Neuron (in vitro differentiated cells): ENCODE data around the gene XRCC2.

Experiments
- H2AFZ ChIP-seq: one replicate; pipeline ENCODE4 v1.6.1; 2013; ENCODE audit warnings: low read depth, mild to moderate bottlenecking, inconsistent platforms, low read length, moderate library complexity
- H3K27me3 ChIP-seq: one replicate; pipeline ENCODE4 v1.6.1; 2013; ENCODE audit warnings: low read length; ENCODE audit not compliant: insufficient read depth
- H3K36me3 ChIP-seq: one replicate; pipeline ENCODE4 v1.6.1; 2013; ENCODE audit warnings: low read length; ENCODE audit not compliant: insufficient read depth
- H3K4me1 ChIP-seq: one replicate; pipeline ENCODE4 v1.6.1; 2013; ENCODE audit warnings: low read length; ENCODE audit not compliant: insufficient read depth
- H3K4me3 ChIP-seq: 2 replicates; pipeline ENCODE4 v1.5.1; 2013; ENCODE audit warnings: mild to moderate bottlenecking, low read length, moderate library complexity
- H3K9me3 ChIP-seq: one replicate; pipeline ENCODE4 v1.6.1; 2013; ENCODE audit warnings: low read length

Gene XRCC2

GRCh38 chr7:152621426-152621825 lies 54.5 kb downstream of the XRCC2 start:
- Histone ChIP-seq H3K4me1 (no peaks in the 10 kb centered on the region), H3K4me3 (no peak overlapping the region), H3K27me3 (no peaks in the 10 kb centered on the region)

DNA sequence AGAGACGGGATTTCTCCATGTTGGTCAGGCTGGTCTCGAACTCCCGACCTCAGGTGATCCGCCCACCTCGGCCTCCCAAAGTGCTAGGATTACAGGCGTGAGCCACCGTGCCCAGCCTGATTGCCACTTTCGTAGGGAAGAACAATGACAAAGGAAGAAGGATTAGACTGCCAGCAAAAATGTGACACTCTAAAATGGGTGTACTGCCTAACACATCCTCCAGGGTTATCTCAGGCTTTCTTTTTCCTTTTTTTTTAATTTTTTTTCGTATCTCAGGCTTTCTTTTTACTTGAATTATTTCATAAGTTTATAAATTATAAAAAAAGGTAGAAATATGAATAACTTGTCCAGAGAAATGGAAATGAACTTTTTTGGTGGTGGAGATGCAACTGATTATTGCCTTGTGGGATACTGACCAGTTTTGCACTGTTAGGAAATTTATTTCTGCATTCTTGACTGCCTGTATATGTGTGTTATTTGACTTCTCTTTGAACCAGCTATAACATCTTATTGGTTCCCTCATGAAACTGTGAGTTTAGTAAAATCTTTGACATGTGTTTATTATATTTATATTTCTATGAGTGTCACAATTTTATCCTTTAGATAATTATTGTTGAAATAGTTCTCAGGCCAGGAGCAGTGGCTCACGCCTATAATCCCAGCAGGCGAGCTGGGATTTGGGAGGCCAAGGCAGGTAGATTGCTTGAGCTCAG lies 56.8 kb downstream of the XRCC2 start:
- H3K36me3 ChIP-seq: no peaks in the 10 kb centered on the region
- no peaks in the 10 kb centered on the region for H3K27me3 ChIP-seq
- H3K4me3 ChIP-seq: no peak overlapping the region
- no peaks in the 10 kb centered on the region for H3K9me3 ChIP-seq
- H2AFZ ChIP-seq: no peak overlapping the region
- peaks cover 5% of the 10 kb centered on the region for H3K4me1 ChIP-seq

More at GRCh38 chr7:152621426-152621825, 54.5 kb downstream of the XRCC2 start:
- Histone ChIP-seq H3K36me3 (no peaks in the 10 kb centered on the region), H2AFZ (no peak overlapping the region), H3K9me3 (no peaks in the 10 kb centered on the region)

DNA sequence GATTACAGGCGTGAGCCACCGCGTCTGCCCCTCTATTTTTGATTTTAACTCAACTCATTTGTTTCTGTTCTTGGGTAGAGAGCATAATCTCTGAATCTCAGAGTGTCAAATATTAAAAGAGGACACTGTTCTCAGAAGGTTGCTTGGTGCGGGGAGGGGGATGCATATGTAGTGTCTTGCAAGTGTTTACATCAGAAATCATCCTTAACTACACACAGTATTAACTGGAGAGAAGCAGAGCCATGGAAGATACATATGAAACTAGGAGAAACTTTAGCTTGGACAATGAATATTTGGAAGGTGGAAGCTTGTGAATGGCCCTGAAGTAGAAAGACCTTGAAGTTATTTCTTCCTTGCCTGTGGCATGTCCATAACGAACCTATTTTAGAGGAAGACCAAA lies 57.5 kb downstream of the XRCC2 start:
- Histone ChIP-seq H3K36me3 (no peaks in the 10 kb centered on the region), H3K27me3 (no peaks in the 10 kb centered on the region), H3K4me3 (no peak overlapping the region), H3K4me1 (peaks cover 5% of the 10 kb centered on the region), H2AFZ (no peak overlapping the region), H3K9me3 (no peaks in the 10 kb centered on the region)

GRCh38 chr7:152617056-152617455 lies 58.9 kb downstream of the XRCC2 start:
- H3K36me3 ChIP-seq: no peaks in the 10 kb centered on the region
- no peak overlapping the region for H2AFZ ChIP-seq
- no peak overlapping the region for H3K4me3 ChIP-seq
- no peaks in the 10 kb centered on the region for H3K9me3 ChIP-seq
- H3K27me3 ChIP-seq: no peaks in the 10 kb centered on the region
- peaks cover 5% of the 10 kb centered on the region for H3K4me1 ChIP-seq

DNA sequence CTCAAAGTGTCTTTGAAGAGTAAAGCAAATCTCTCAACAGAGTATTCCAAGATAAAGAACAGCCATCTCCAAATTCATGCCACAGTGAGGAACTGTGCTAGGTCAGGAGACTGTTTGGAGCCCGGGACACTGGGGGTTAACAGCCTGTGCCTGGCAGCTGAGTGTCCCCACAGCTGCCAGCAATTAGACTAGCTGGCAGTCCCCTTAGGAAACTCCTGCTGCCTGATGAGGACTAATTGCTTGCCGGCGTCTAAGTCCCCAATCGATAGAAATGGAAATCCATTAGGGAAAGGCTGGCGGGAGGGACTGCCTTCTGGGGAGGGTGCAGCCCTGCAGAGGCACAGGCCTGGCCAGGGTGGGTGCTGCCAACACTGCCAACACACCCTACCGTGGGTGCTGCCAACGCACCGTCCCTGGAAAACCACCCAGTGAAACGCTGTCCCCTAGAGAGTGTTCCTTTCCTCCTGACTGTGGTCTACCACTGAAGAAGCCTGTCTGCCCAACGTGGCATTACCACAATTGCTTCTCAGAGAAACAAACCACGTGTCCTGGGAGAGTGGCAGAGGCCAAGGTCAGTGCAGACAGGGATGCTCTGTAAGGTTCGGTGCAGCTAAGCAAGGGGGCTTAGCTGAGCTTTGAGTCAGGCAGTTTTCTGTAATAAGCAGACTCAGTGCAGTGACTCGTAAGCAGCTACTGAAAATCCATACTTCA lies 60.8 kb downstream of the XRCC2 start:
- no peak overlapping the region for H2AFZ ChIP-seq
- no peaks in the 10 kb centered on the region for H3K9me3 ChIP-seq
- H3K27me3 ChIP-seq: no peaks in the 10 kb centered on the region
- no peak overlapping the region for H3K4me3 ChIP-seq
- peaks cover 5% of the 10 kb centered on the region for H3K4me1 ChIP-seq
- H3K36me3 ChIP-seq: no peaks in the 10 kb centered on the region

DNA sequence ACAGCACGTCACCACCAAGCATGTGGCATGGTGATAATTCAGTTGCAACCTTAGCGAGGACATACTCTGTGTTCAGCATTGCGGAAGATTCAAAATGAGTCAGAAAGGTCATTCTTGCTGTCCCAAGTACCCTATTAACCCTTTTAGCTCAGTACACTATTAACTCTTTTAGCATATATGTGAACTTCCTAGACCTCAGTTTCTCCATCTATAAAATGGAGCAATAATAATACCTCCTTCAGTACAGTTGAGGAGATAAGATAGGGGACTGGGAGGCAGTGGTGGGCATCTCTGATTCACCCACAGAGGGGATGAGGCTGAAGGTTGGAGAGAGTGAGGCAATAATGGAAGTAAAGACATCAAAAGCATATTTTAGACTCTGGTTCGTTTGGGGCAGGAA lies 67.3 kb downstream of the XRCC2 start:
- no peak overlapping the region for H2AFZ ChIP-seq
- H3K4me1 ChIP-seq: peaks cover under 1% of the 10 kb centered on the region
- no peaks in the 10 kb centered on the region for H3K36me3 ChIP-seq
- H3K27me3 ChIP-seq: no peaks in the 10 kb centered on the region
- no peaks in the 10 kb centered on the region for H3K9me3 ChIP-seq
- H3K4me3 ChIP-seq: no peak overlapping the region

- no peak overlapping the region for H3K4me3 ChIP-seq
- H3K9me3 ChIP-seq: no peaks in the 10 kb centered on the region
- no peaks in the 10 kb centered on the region for H3K36me3 ChIP-seq
- H2AFZ ChIP-seq: no peak overlapping the region
- H3K27me3 ChIP-seq: no peaks in the 10 kb centered on the region
- peaks cover 5% of the 10 kb centered on the region for H3K4me1 ChIP-seq
Measured at GRCh38 chr7:152608208-152608607, 67.7 kb downstream of the XRCC2 start.

GRCh38 chr7:152607007-152607406 lies 68.9 kb downstream of the XRCC2 start:
- Histone ChIP-seq H3K9me3 (no peaks in the 10 kb centered on the region), H3K36me3 (no peaks in the 10 kb centered on the region), H2AFZ (no peak overlapping the region), H3K27me3 (no peaks in the 10 kb centered on the region), H3K4me1 (peaks cover 10% of the 10 kb centered on the region), H3K4me3 (no peak overlapping the region)

GRCh38 chr7:152602962-152603361 lies 73.0 kb downstream of the XRCC2 start:
- Histone ChIP-seq H3K4me1 (peaks cover 10% of the 10 kb centered on the region), H3K9me3 (no peaks in the 10 kb centered on the region), H3K27me3 (no peaks in the 10 kb centered on the region), H3K36me3 (no peaks in the 10 kb centered on the region), H3K4me3 (no peak overlapping the region), H2AFZ (peak overlapping the region; percentile 43)

DNA sequence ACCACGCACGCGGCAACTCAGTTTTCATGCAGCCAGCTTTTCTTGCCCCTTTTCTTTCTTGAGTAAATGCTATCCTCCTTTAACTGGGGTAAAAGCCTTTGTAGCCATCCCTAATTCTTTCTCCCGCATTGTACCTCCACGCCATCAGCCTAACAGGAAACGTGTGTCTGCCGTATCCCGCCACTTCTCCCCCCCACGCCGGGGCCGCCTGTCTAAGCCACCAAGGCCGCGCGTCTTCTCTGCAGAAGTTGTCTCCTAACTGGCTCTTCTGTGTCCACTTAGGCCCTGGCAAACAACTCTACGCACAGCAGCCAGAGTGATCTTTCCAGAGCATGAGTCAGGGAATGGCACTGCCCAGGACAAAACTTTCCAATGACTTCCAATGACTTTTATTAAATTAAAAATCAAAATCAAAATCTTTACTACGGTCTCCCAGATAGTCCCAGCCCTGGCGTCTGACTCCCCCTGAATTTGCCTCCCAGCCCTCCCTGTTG lies 74.6 kb downstream of the XRCC2 start:
- no peaks in the 10 kb centered on the region for H3K27me3 ChIP-seq
- H3K4me1 ChIP-seq: peaks cover 10% of the 10 kb centered on the region
- no peaks in the 10 kb centered on the region for H3K9me3 ChIP-seq
- no peak overlapping the region for H2AFZ ChIP-seq
- H3K36me3 ChIP-seq: no peaks in the 10 kb centered on the region
- no peak overlapping the region for H3K4me3 ChIP-seq

GRCh38 chr7:152600266-152600665 lies 75.7 kb downstream of the XRCC2 start:
- H2AFZ ChIP-seq: no peak overlapping the region
- H3K9me3 ChIP-seq: no peaks in the 10 kb centered on the region
- H3K27me3 ChIP-seq: no peaks in the 10 kb centered on the region
- H3K4me3 ChIP-seq: no peak overlapping the region
- no peaks in the 10 kb centered on the region for H3K36me3 ChIP-seq
- H3K4me1 ChIP-seq: peaks cover 10% of the 10 kb centered on the region

- Histone ChIP-seq H3K27me3 (no peaks in the 10 kb centered on the region), H3K4me1 (no peaks in the 10 kb centered on the region), H3K36me3 (no peaks in the 10 kb centered on the region), H3K9me3 (no peaks in the 10 kb centered on the region), H3K4me3 (no peak overlapping the region), H2AFZ (no peak overlapping the region)
Measured at GRCh38 chr7:152597507-152597906, 78.4 kb downstream of the XRCC2 start.

DNA sequence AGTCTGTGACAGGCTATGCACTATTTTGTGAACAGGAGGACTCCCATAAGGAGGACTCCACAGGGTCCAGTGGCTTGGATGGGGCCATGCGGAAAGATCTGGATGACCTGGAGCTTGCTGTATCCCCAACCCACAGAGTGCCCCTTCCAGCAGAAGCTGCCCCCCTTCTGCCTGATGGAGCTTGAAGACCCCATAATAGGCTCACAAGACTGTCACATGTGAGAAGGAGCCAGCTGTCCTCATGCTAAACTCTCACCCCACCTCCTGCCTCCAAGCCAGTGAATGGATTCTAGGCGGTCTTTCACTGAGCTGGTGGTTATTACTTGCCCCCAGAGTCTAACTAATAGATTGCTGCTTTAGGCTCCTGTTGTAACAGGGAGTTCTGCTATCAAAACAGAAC lies 79.1 kb downstream of the XRCC2 start:
- Histone ChIP-seq H3K36me3 (no peaks in the 10 kb centered on the region), H3K9me3 (no peaks in the 10 kb centered on the region), H3K4me3 (no peak overlapping the region), H3K4me1 (no peaks in the 10 kb centered on the region), H2AFZ (no peak overlapping the region), H3K27me3 (no peaks in the 10 kb centered on the region)
